Measurements from ENCODE around the gene ATP2C2. TPM values are rescaled to one million over a fixed set of nuclear protein-coding genes. Genes with fewer than 3 reads are reported as not detected.

Gene ATP2C2
- total RNA-seq, 1 donor from 2014 or later: 12.2 TPM

DNA sequence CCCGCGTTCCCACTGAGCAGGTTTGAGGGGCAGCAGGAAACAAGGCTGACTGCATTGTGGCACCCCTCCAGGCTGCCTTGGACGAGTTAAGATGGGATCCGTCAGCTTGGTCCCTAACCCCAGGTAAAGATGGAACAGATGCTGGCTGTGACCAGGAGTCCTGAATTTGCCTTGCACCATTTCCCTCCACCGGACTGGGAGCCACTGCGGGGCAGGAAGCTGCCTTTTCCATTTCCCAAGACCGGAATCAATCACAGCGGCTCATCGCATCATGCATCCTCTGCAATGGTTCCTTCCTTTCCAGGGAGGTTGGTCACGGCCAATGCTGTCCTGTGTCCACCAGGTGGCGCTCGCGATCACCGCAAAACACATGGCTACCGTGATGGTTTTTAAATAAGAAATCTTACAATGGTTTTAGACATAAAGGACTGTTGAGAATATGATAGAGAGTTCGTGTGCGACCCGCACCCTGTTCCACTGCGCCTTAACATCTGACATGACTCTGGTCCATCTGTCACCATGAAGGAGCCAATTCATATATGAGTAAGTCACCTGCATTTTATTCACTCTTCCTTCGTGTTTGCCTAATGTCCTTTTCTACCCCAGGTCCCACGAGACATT, 143.0 kb downstream of the ATP2C2 start:
- Mint-ChIP-seq H3K27ac (peak overlapping the region; percentile 63), H3K4me1 (ENCODE audit: unreplicated experiment) (peaks cover 42% of the 10 kb centered on the region), H3K9me3 (no peaks in the 10 kb centered on the region), H3K27me3 (peaks cover 8% of the 10 kb centered on the region), H3K4me3 (peak overlapping the region; percentile 21), H3K36me3 (no peaks in the 10 kb centered on the region)
- TF ChIP-seq, protein P1, sequence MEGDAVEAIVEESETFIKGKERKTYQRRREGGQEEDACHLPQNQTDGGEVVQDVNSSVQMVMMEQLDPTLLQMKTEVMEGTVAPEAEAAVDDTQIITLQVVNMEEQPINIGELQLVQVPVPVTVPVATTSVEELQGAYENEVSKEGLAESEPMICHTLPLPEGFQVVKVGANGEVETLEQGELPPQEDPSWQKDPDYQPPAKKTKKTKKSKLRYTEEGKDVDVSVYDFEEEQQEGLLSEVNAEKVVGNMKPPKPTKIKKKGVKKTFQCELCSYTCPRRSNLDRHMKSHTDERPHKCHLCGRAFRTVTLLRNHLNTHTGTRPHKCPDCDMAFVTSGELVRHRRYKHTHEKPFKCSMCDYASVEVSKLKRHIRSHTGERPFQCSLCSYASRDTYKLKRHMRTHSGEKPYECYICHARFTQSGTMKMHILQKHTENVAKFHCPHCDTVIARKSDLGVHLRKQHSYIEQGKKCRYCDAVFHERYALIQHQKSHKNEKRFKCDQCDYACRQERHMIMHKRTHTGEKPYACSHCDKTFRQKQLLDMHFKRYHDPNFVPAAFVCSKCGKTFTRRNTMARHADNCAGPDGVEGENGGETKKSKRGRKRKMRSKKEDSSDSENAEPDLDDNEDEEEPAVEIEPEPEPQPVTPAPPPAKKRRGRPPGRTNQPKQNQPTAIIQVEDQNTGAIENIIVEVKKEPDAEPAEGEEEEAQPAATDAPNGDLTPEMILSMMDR (conservative IDR thresholded peaks at IDR 0.05): peak; percentile 99
- DNase-seq (ENCODE audit: extremely low spot score, unreplicated experiment): peak; percentile 82

DNA sequence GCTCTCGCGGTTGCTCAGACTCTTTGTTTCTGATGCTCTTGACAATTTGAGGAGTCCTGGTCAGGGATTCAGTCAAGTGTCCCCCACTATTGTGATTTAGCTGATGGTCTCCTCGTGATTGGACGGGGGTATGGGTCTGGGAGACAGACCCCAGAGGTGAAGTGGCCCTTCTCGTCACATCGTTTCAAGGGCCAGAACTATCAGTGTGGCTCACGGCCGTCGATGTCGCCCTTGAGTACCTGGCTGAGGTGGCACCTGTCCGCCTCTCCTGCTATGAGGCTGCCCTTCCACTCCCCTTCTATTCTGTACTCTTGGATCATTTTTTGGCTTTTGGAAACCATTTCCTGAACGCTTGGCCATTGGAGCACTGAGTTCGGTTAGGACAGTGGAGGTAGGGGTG, 143.5 kb downstream of the ATP2C2 start:
- no peaks in the 10 kb centered on the region for H3K36me3 Mint-ChIP-seq
- H3K9me3 Mint-ChIP-seq: no peaks in the 10 kb centered on the region
- H3K27me3 Mint-ChIP-seq: peaks cover 8% of the 10 kb centered on the region
- H3K27ac Mint-ChIP-seq: peak overlapping the region; percentile 63
- H3K4me1 Mint-ChIP-seq (ENCODE audit: unreplicated experiment): peaks cover 46% of the 10 kb centered on the region
- peak overlapping the region; percentile 21 for H3K4me3 Mint-ChIP-seq
- TF ChIP-seq, protein P1 (conservative IDR thresholded peaks at IDR 0.05): no peak
- DNase-seq (ENCODE audit: extremely low spot score, unreplicated experiment): no peak

- TF ChIP-seq, protein P1 (conservative IDR thresholded peaks at IDR 0.05): no peak
- H3K4me1 Mint-ChIP-seq (ENCODE audit: unreplicated experiment): peaks cover 55% of the 10 kb centered on the region
- H3K4me3 Mint-ChIP-seq: no peak overlapping the region
- no peaks in the 10 kb centered on the region for H3K9me3 Mint-ChIP-seq
- H3K36me3 Mint-ChIP-seq: no peaks in the 10 kb centered on the region
- DNase-seq (ENCODE audit: extremely low spot score, unreplicated experiment): no peak
- peak overlapping the region; percentile 73 for H3K27ac Mint-ChIP-seq
- peaks cover 8% of the 10 kb centered on the region for H3K27me3 Mint-ChIP-seq
Measured at GRCh38 chr16:84513123-84513522, 144.8 kb downstream of the ATP2C2 start.

GRCh38 chr16:84513666-84514065, 145.3 kb downstream of the ATP2C2 start:
- peaks cover 53% of the 10 kb centered on the region for H3K4me1 Mint-ChIP-seq (ENCODE audit: unreplicated experiment)
- H3K4me3 Mint-ChIP-seq: no peak overlapping the region
- no peak for DNase-seq (ENCODE audit: extremely low spot score, unreplicated experiment)
- TF ChIP-seq, protein P1 (conservative IDR thresholded peaks at IDR 0.05): no peak
- H3K27me3 Mint-ChIP-seq: peaks cover 8% of the 10 kb centered on the region
- no peaks in the 10 kb centered on the region for H3K9me3 Mint-ChIP-seq
- H3K27ac Mint-ChIP-seq: peak overlapping the region; percentile 73
- H3K36me3 Mint-ChIP-seq: no peaks in the 10 kb centered on the region

Other genes starting within 250 kb of the ATP2C2 start
- gene HSDL1, start 223.4 kb upstream of the ATP2C2 start, total RNA-seq (ENCODE audit: low replicate concordance): 22.9 and 36.4 TPM in 2 replicates
- 0.67 and 3.2 TPM in 2 replicates for gene DNAAF1, start 223.2 kb upstream of the ATP2C2 start, total RNA-seq (ENCODE audit: low replicate concordance)
- gene TAF1C, start 181.5 kb upstream of the ATP2C2 start, total RNA-seq (ENCODE audit: low replicate concordance): 66.9 and 83.7 TPM in 2 replicates
- gene ADAD2, start 177.4 kb upstream of the ATP2C2 start, total RNA-seq (ENCODE audit: low replicate concordance): not detected in 2 replicates
- gene KCNG4, start 128.5 kb upstream of the ATP2C2 start, total RNA-seq (ENCODE audit: low replicate concordance): 0.12 and 0.17 TPM in 2 replicates
- gene WFDC1, start 73.7 kb upstream of the ATP2C2 start, total RNA-seq (ENCODE audit: low replicate concordance): 0.95 and 2.0 TPM in 2 replicates
- gene MEAK7, start 136.1 kb downstream of the ATP2C2 start, total RNA-seq (ENCODE audit: low replicate concordance): 28.5 and 30.3 TPM in 2 replicates
- 75.6 and 179 TPM in 2 replicates for gene COTL1, start 249.5 kb downstream of the ATP2C2 start, total RNA-seq (ENCODE audit: low replicate concordance)